ENCODE measurements around the gene TLE3.

The TLE3 gene

DNA sequence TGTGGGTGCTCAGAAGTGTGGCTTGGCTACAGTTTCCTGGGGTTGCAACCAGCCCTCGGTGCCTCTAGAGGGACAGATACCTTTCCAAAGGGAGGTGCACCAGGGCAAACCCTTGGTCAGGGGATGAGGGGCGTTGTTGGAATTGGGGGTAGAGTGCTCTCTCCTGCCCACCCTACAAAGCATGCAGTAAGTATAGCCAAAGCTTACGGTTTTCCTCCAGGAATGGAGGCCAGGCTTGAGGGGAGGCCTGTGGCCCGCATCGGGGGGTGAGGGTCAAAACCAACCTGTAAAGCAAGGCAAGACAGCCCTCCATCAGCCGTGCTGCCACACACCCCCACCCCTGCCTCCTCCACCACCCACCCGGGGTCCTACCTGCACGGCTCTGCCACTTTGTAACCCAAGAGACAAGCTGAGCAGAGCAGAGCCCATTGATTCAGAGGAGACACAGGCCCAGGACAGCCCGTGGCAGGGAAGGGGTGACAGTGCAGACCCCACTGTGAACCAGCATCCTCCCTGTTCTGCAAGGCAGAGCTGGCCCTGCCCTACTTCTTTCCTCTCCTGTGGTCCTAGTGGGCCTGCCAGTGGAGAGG lies 41.5 kb downstream of the TLE3 start:
- no peak for DNase-seq (ENCODE audit: low read depth)
- TF ChIP-seq, protein P1, sequence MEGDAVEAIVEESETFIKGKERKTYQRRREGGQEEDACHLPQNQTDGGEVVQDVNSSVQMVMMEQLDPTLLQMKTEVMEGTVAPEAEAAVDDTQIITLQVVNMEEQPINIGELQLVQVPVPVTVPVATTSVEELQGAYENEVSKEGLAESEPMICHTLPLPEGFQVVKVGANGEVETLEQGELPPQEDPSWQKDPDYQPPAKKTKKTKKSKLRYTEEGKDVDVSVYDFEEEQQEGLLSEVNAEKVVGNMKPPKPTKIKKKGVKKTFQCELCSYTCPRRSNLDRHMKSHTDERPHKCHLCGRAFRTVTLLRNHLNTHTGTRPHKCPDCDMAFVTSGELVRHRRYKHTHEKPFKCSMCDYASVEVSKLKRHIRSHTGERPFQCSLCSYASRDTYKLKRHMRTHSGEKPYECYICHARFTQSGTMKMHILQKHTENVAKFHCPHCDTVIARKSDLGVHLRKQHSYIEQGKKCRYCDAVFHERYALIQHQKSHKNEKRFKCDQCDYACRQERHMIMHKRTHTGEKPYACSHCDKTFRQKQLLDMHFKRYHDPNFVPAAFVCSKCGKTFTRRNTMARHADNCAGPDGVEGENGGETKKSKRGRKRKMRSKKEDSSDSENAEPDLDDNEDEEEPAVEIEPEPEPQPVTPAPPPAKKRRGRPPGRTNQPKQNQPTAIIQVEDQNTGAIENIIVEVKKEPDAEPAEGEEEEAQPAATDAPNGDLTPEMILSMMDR (conservative IDR thresholded peaks at IDR 0.05; ENCODE audit: low read length) = no peak

DNA sequence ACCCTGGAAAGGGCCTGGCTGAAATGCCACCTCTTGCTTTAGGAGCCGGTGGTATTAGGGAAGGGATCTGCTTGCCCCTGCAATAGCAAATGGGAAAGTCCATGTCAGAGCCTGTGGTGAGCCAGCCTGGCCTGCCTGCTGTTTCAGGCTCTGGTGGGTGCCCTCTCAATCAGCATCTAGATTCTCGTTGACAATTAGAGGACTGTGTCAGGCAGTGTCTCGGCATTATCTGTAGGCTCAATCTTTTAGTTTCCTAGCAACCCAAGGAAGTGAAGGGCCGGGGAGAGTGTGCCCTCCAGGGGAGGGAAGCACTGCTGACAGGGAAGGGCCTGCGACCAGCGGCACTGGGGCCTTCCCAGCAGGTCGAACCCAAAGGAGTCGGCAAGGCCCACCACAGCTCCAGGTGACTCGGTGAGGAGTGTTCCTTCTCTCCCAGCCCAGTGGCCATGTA lies 42.1 kb downstream of the TLE3 start:
- no peak for DNase-seq (ENCODE audit: low read depth)
- TF ChIP-seq, protein P1 (conservative IDR thresholded peaks at IDR 0.05; ENCODE audit: low read length) = no peak
- H3K4me3 ChIP-seq (ENCODE audit: low read length) = no peak overlapping the region

More for the DNA sequence above, 41.5 kb downstream of the TLE3 start:
- no peak overlapping the region for H3K4me3 ChIP-seq (ENCODE audit: low read length)

DNA sequence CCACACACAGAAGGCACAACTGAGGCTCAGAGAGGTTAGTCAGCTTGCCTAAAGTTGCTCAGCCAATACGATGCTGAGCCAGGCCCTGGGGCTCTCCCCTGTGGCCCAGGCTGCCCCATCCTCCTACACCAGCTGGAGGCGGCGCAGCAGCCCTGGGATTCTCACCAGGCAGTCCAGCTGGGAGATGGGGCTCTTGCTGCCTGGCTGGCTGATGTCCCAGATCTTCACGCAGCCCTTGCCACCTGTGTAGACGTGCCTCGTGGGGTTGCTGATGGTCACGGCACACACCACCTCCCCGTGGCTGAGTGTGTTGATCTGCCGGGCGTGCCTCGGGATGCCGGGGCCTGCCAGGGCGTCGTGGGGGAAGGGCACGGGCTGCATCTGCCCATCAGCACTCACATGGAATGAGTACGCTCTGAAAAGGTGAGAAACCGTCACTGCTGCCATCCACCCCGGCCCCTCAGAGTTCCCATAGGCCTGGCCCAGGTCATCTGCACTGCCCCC lies 42.8 kb downstream of the TLE3 start:
- DNase-seq (ENCODE audit: low read depth) = no peak
- no peak overlapping the region for H3K4me3 ChIP-seq (ENCODE audit: low read length)
- TF ChIP-seq, protein P1 (conservative IDR thresholded peaks at IDR 0.05; ENCODE audit: low read length) = no peak

DNA sequence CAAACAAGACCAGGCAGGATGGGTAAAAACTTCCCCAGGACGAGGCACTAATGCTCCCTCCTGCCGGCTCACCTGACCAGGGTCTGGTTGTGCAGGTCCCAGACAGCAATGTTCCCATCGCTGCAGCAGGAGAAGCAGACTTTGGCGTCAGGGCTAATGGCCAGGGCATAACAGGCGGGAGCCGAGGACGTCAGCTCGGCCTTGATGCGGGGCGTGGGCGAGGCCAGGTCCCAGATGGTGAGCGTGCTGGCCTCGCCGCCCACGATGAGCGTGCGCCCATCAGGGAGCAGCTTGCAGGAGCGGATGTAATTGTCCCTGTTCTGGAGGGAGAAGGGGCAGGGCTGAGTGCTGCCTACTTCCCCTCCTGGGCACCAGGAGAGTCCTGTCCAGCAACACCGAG lies 43.4 kb downstream of the TLE3 start:
- no peak for DNase-seq (ENCODE audit: low read depth)
- H3K4me3 ChIP-seq (ENCODE audit: low read length) = no peak overlapping the region
- TF ChIP-seq, protein P1 (conservative IDR thresholded peaks at IDR 0.05; ENCODE audit: low read length) = no peak

DNA sequence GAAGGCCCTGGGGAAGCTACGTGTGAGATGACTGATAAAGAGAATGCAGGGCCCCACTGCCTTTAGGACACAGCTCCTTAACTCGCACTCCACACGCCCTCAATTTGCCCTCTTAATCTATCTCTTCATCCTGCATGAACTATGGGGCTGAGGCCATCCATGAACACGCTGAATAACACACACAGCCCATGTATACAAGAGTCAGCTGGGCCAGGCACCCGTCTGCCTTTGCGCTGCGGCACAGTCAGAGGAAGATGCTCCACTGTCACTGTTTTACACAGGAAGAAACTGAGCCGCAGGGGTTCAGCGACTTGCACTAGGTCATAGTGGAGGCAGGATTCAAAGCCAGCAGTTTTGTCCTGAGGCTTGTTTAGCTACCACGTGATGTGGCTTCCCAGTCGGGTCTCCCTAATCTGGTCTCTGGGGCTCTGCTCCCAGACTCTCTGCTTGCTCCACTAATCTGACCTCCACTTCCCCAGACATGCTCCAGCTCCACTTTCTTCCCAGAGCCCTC lies 43.9 kb downstream of the TLE3 start:
- TF ChIP-seq, protein P1 (conservative IDR thresholded peaks at IDR 0.05; ENCODE audit: low read length) = no peak
- DNase-seq (ENCODE audit: low read depth) = no peak
- no peak overlapping the region for H3K4me3 ChIP-seq (ENCODE audit: low read length)

DNA sequence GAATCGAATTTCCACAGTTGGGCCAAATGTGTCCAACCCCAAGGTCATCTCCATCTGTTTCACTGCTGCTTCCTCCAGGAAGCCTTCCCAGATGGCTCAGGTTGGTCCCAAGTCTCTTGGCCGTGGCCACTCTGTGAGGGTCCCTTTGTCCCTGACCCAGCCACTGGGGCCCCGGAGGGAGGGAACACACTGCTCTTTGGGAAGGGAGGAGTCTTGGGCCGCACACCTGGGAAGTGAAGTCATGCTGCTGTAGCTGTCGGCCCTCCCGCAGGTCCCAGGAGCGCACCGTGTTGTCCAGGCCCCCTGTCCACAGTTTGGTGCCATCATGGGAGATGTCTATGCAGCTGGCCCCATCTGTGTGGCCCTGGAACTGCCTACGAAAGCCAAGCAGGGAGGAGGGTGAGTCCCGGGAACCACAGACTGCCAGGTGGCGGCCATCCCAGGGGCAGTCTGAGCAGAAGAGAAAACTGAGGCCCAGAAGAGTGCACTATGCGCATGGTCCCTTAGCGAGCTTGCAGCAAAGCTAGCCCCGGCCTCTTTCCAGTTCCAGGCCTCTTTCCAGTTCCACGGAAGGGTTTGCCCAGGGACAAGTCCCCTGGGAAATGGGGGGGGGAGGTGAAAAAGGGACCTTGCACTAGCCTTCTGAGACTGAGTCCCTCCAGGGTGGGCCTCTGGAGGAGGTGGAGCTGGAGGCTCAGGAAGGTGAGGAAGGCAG lies 44.6 kb downstream of the TLE3 start:
- DNase-seq (ENCODE audit: low read depth) = no peak
- TF ChIP-seq, protein P1 (conservative IDR thresholded peaks at IDR 0.05; ENCODE audit: low read length) = no peak
- no peak overlapping the region for H3K4me3 ChIP-seq (ENCODE audit: low read length)

All from AG10803 (cell line).